HG02588 (cell line): ENCODE measurements around the gene NPY2R.

Experiments used
- ATAC-seq: cut with Tn5 transposase; IDR thresholded peaks from one replicate; pipeline ENCODE4 v1.9.1; 2021; ENCODE audit warnings: mild to moderate bottlenecking, moderate library complexity; ENCODE audit not compliant: unreplicated experiment

The NPY2R gene

DNA sequence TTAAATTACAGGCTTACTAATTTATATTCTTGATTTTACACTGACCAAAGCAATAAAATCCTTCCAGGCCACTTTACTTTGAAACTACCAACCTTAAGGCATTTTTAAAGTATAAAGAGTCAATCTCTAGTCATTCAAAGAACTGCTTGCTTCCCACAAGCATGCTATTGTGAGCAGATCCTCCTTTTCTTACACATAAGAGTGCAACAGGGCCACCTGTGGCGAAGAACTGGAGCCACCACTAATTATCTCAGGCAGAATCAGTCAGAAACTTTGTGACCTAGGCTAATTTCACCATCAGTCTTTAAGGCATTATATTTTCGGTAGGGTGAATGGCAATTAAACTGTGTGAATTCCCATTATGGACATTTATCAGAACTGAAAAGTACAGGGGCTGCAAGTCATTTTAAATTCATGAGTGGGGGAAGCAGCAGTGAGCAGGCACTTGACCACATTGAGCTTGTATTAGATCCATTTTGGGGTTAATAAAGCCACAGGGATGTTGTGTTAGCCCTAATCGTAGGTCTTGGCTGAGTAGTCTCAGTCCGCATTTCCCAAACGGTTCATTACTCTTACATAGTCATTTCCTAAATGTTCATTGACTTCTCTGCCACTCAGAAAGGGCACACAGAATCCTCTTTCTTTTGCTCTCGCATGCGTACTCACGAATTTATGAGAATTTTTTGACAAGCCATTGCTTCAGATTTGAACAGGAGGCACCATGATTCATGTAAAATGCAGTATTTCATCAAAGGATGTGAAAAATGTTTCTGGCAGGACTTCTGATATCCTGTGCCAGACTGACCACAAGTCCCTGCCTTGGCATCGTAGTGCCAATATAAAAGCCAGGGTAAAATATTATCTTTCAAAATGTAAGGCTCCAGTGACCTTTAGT lies 39.8 kb downstream of the NPY2R start:
- ATAC-seq: no peak

DNA sequence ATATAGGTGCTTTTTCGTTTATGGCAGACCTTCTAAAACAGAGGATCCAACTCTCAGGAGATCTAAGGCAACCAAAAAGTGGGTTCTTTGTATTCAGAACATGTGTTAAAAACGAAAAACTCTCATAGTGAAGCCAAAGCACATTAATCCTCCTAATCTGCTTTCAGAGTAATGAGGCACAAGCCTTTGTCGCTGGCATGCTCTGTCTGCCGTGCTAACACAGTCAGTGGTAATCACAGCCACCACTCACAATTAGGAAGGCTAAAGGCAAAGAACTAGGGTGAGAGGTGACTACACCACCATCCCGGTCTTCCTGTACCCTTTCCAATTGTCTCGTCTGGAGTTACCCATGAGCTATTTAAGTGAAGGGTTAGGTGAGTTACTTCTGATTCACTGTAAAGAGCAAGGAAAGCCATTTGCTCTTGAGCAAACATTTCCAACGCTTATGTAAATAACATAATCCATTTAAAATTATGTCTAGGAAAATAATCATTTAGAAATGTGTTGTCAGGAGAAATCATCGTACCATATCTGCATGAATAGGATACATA lies 40.7 kb downstream of the NPY2R start:
- no peak for ATAC-seq

DNA sequence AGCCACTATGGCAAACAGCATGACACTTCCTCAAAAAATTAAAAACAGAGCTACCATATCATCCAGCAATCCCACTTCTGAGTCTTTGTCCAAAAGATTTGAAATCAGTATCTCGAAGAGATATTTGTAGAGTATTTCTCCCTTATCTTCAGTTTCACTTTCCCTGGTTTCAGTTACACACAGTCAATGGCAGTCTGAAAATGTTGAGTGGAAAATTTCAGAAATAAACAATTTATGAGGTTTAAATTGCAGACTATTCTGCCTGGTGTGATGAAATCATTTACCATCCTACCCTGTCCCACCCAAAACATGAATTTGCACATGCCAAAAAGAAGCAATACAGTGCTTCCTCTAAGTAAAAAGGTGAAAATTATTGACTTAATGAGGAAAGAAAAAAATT lies 43.9 kb downstream of the NPY2R start:
- no peak for ATAC-seq

DNA sequence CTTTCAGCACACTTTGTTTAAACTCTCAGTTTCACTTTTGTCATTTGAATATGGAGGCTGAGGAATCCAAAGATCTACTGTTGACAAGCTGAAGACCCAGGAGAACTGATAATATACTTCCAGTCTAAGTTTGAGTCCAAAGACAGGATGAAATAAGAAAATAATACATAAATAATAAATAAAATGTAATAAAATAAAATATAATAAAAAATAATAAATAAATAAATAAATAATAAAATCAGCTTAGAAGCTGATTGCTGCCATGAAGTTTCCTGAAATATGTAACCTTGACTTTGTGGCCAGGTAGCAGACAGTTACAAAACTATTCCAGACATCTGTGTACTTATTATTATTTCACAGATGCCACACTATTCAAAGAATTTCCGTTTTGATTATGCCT lies 55.0 kb downstream of the NPY2R start:
- ATAC-seq: no peak

DNA sequence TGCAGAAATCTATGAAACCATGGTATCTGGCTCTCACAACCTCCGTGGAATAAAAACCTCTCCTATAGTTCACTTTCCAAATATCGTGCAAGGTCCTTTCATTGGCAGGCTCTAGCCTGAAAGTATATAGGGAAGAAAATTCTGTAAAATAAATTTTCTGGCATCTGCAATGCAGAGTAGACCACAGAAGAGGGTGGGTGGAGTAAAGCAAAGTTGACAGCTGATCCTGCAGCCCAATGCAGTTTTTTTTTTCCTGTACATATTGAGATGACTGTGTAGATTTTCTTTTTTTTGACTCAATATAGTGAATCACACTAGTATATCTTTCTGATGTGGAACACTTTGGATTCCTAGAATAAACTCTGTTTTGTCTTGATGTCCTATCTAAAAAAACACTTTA lies 56.7 kb downstream of the NPY2R start:
- ATAC-seq: no peak
